Karpas-422 (cell line): ENCODE results near the gene THOC1. TPM values are rescaled to one million over a fixed set of nuclear protein-coding genes. Genes with fewer than 3 reads are reported as not detected.

Experiments used
- DNase-seq: peaks from one replicate; pipeline ENCODE4 v3.0.0-alpha.2; 2015
- H2AFZ ChIP-seq: fragments of 200-600 bp; sonication (generic); 2 replicates; pipeline ENCODE4 v1.6.1; 2014; ENCODE audit warnings: antibody characterized with exemption, low read length, mixed read lengths
- H3K27ac ChIP-seq: fragments of 200-600 bp; sonication (generic); 2 replicates; pipeline ENCODE4 v1.5.1; 2014; ENCODE audit warnings: mild to moderate bottlenecking, low read length, moderate library complexity
- H3K27me3 ChIP-seq: fragments of 200-600 bp; sonication (generic); 2 replicates; pipeline ENCODE4 v1.6.1; 2014; ENCODE audit warnings: low read length, mixed read lengths
- H3K36me3 ChIP-seq: fragments of 200-600 bp; sonication (generic); 2 replicates; pipeline ENCODE4 v1.6.1; 2014; ENCODE audit warnings: low read length, mixed read lengths; ENCODE audit not compliant: insufficient read depth
- H3K4me1 ChIP-seq: fragments of 200-600 bp; sonication (generic); 2 replicates; pipeline ENCODE4 v1.6.1; 2014; ENCODE audit warnings: mild to moderate bottlenecking, low read length, mixed read lengths
- H3K4me2 ChIP-seq: fragments of 200-600 bp; sonication (generic); 2 replicates; pipeline ENCODE4 v1.6.1; 2014; ENCODE audit warnings: low read length, low read depth, mild to moderate bottlenecking; ENCODE audit not compliant: poor library complexity, severe bottlenecking
- H3K4me3 ChIP-seq: fragments of 200-600 bp; sonication (generic); 2 replicates; pipeline ENCODE4 v1.5.1; 2014; ENCODE audit warnings: mild to moderate bottlenecking, antibody characterized with exemption, low read length, mixed read lengths
- H3K79me2 ChIP-seq: fragments of 200-600 bp; sonication (generic); 2 replicates; pipeline ENCODE4 v1.6.1; 2014; ENCODE audit warnings: mild to moderate bottlenecking, low read length, mixed read lengths
- H3K9ac ChIP-seq: fragments of 200-600 bp; sonication (generic); 2 replicates; pipeline ENCODE4 v1.6.0; 2014; ENCODE audit warnings: low read length
- H3K9me2 ChIP-seq: fragments of 200-600 bp; sonication (generic), shearing (Covaris generic); replicated peaks from 2 replicates; pipeline ENCODE4 v1.6.0; 2014; ENCODE audit warnings: mild to moderate bottlenecking, low read length, moderate library complexity; ENCODE audit not compliant: insufficient read depth
- H3K9me3 ChIP-seq: fragments of 300-700, 200-600 bp; sonication (generic); 2 replicates; pipeline ENCODE4 v1.6.1; 2014; ENCODE audit warnings: low read length, mixed read lengths
- H4K20me1 ChIP-seq: fragments of 200-600 bp; sonication (generic); 2 replicates; pipeline ENCODE4 v1.6.1; 2014; ENCODE audit warnings: mild to moderate bottlenecking, antibody characterized with exemption, low read length, low read depth; ENCODE audit not compliant: insufficient read depth
- total RNA-seq: library from RNA; depleted of rRNA; stranded (reverse); fragments of >200 nt; shearing (Covaris generic); gene quantifications from 2 replicates; pipeline ENCODE4 v1.2.3, GENCODE V29; 2014; ENCODE audit warnings: low replicate concordance

Gene THOC1
- total RNA-seq, 1 experiment from 2014 or later, result 84.2 TPM

GRCh38 chr18:211582-211981 is 56.3 kb downstream of the THOC1 start:
- no peak for DNase-seq
- Histone ChIP-seq H4K20me1 (no peaks in the 10 kb centered on the region), H3K27ac (no peak overlapping the region), H3K4me3 (no peak overlapping the region), H3K9ac (no peak overlapping the region), H3K27me3 (no peaks in the 10 kb centered on the region), H3K36me3 (peaks cover 81% of the 10 kb centered on the region), H3K9me2 (no peaks in the 10 kb centered on the region), H3K4me1 (no peaks in the 10 kb centered on the region), H3K79me2 (peaks cover 21% of the 10 kb centered on the region), H2AFZ (no peak overlapping the region), H3K9me3 (no peaks in the 10 kb centered on the region), H3K4me2 (no peak overlapping the region)

GRCh38 chr18:210733-211132 is 57.1 kb downstream of the THOC1 start:
- Histone ChIP-seq H3K4me1 (no peaks in the 10 kb centered on the region), H3K4me3 (no peak overlapping the region)

GRCh38 chr18:210075-210474 is 57.8 kb downstream of the THOC1 start:
- H2AFZ ChIP-seq, result no peak overlapping the region
- H3K36me3 ChIP-seq, result peaks cover 82% of the 10 kb centered on the region; the same call in 1 of the 2 replicates
- no peak overlapping the region for H3K9ac ChIP-seq
- no peaks in the 10 kb centered on the region for H4K20me1 ChIP-seq
- H3K9me2 ChIP-seq, result no peaks in the 10 kb centered on the region
- H3K27ac ChIP-seq, result no peak overlapping the region
- H3K4me1 ChIP-seq, result no peaks in the 10 kb centered on the region
- no peaks in the 10 kb centered on the region for H3K9me3 ChIP-seq
- H3K4me3 ChIP-seq, result no peak overlapping the region
- DNase-seq, result no peak
- no peaks in the 10 kb centered on the region for H3K27me3 ChIP-seq
- no peak overlapping the region for H3K4me2 ChIP-seq
- peaks cover 31% of the 10 kb centered on the region for H3K79me2 ChIP-seq

More at GRCh38 chr18:210733-211132, 57.1 kb downstream of the THOC1 start:
- Histone ChIP-seq H3K27ac (no peak overlapping the region), H3K36me3 (peaks cover 83% of the 10 kb centered on the region; the same call in 1 of the 2 replicates), H3K9ac (no peak overlapping the region), H3K4me2 (no peak overlapping the region), H3K79me2 (peaks cover 28% of the 10 kb centered on the region), H4K20me1 (no peaks in the 10 kb centered on the region), H3K9me3 (no peaks in the 10 kb centered on the region), H3K27me3 (no peaks in the 10 kb centered on the region), H3K9me2 (no peaks in the 10 kb centered on the region), H2AFZ (no peak overlapping the region)
- DNase-seq, result no peak

- Histone ChIP-seq H3K4me1 (no peaks in the 10 kb centered on the region), H3K4me2 (no peak overlapping the region), H3K36me3 (peaks cover 64% of the 10 kb centered on the region; the same call in 1 of the 2 replicates), H3K9ac (no peak overlapping the region), H3K27ac (no peak overlapping the region), H3K9me2 (no peaks in the 10 kb centered on the region), H4K20me1 (no peaks in the 10 kb centered on the region), H3K9me3 (no peaks in the 10 kb centered on the region), H3K79me2 (peaks cover 47% of the 10 kb centered on the region), H3K4me3 (no peak overlapping the region), H3K27me3 (no peaks in the 10 kb centered on the region), H2AFZ (no peak overlapping the region)
- DNase-seq, result no peak
These were observed 68.1 kb downstream of the THOC1 start for GRCh38 chr18:199768-200167.

GRCh38 chr18:199214-199613 is 68.6 kb downstream of the THOC1 start:
- H3K4me3 ChIP-seq, result no peak overlapping the region
- no peak for DNase-seq
- H3K4me2 ChIP-seq, result no peak overlapping the region
- no peaks in the 10 kb centered on the region for H3K27me3 ChIP-seq
- peaks cover 47% of the 10 kb centered on the region for H3K79me2 ChIP-seq
- no peaks in the 10 kb centered on the region for H3K9me2 ChIP-seq
- no peaks in the 10 kb centered on the region for H3K9me3 ChIP-seq
- H4K20me1 ChIP-seq, result no peaks in the 10 kb centered on the region
- peaks cover 61% of the 10 kb centered on the region; the same call in 1 of the 2 replicates for H3K36me3 ChIP-seq
- no peak overlapping the region for H3K27ac ChIP-seq
- no peak overlapping the region for H3K9ac ChIP-seq
- H2AFZ ChIP-seq, result no peak overlapping the region
- H3K4me1 ChIP-seq, result no peaks in the 10 kb centered on the region

- no peak for DNase-seq
- H3K79me2 ChIP-seq, result peaks cover 77% of the 10 kb centered on the region
- H3K27ac ChIP-seq, result no peak overlapping the region
- H3K9me3 ChIP-seq, result no peaks in the 10 kb centered on the region
- H4K20me1 ChIP-seq, result no peaks in the 10 kb centered on the region
- H3K9me2 ChIP-seq, result no peaks in the 10 kb centered on the region
- H3K4me2 ChIP-seq, result no peak overlapping the region
- no peaks in the 10 kb centered on the region for H3K4me1 ChIP-seq
- no peak overlapping the region for H3K9ac ChIP-seq
- H2AFZ ChIP-seq, result no peak overlapping the region
- H3K4me3 ChIP-seq, result no peak overlapping the region
- no peaks in the 10 kb centered on the region for H3K27me3 ChIP-seq
- H3K36me3 ChIP-seq, result peaks cover 60% of the 10 kb centered on the region; the same call in 1 of the 2 replicates
These were observed 72.2 kb downstream of the THOC1 start for GRCh38 chr18:195651-196050.

- Histone ChIP-seq H4K20me1 (no peaks in the 10 kb centered on the region), H3K9ac (no peak overlapping the region), H3K27ac (no peak overlapping the region), H3K4me3 (no peak overlapping the region), H3K4me1 (no peaks in the 10 kb centered on the region), H3K79me2 (peaks cover 88% of the 10 kb centered on the region), H2AFZ (no peak overlapping the region), H3K4me2 (no peak overlapping the region), H3K36me3 (peaks cover 42% of the 10 kb centered on the region; the same call in 1 of the 2 replicates), H3K27me3 (no peaks in the 10 kb centered on the region), H3K9me2 (no peaks in the 10 kb centered on the region), H3K9me3 (no peaks in the 10 kb centered on the region)
- no peak for DNase-seq
These were observed 75.0 kb downstream of the THOC1 start for GRCh38 chr18:192801-193200.

- H3K27me3 ChIP-seq, result no peaks in the 10 kb centered on the region
These were observed 76.1 kb downstream of the THOC1 start for GRCh38 chr18:191725-192124.

More at GRCh38 chr18:191725-192124, 76.1 kb downstream of the THOC1 start:
- Histone ChIP-seq H3K79me2 (peaks cover 91% of the 10 kb centered on the region), H2AFZ (no peak overlapping the region), H3K9me2 (no peaks in the 10 kb centered on the region), H3K9me3 (no peaks in the 10 kb centered on the region), H4K20me1 (no peaks in the 10 kb centered on the region), H3K9ac (no peak overlapping the region), H3K36me3 (peaks cover 37% of the 10 kb centered on the region; the same call in 1 of the 2 replicates), H3K4me3 (no peak overlapping the region), H3K4me2 (no peak overlapping the region), H3K27ac (no peak overlapping the region), H3K4me1 (no peaks in the 10 kb centered on the region)
- no peak for DNase-seq
